Skeletal muscle satellite cell (primary cell): Measurements from ENCODE around the gene NDUFS1. TPM values are rescaled to one million over a fixed set of nuclear protein-coding genes. Genes with fewer than 3 reads are reported as not detected.
A peak's percentile ranks its signal among the peaks of the same experiment; 100 is the strongest.
"Not testable (repeated sequence)": the region's sequence is repeated elsewhere in the genome, so short reads cannot be mapped to it uniquely, and the experiment has no call there.

Source experiments
- H3K27me3 ChIP-seq: 2 replicates; pipeline ENCODE4 v1.7.0; 2013; ENCODE audit warnings: low read length; ENCODE audit not compliant: control insufficient read depth, insufficient read depth
- H3K36me3 ChIP-seq: 2 replicates; pipeline ENCODE4 v1.7.0; 2013; ENCODE audit warnings: mild to moderate bottlenecking, control low read depth, low read length; ENCODE audit not compliant: insufficient read depth
- H3K4me1 ChIP-seq: 2 replicates; pipeline ENCODE4 v1.7.0; 2013; ENCODE audit warnings: low read length; ENCODE audit not compliant: control insufficient read depth, insufficient read depth
- H3K4me2 ChIP-seq: 2 replicates; pipeline ENCODE4 v1.7.0; 2013; ENCODE audit warnings: mild to moderate bottlenecking, low read length
- H3K4me3 ChIP-seq: 2 replicates; pipeline ENCODE4 v1.7.0; 2013; ENCODE audit warnings: low read length
- H3K9ac ChIP-seq: 2 replicates; pipeline ENCODE4 v1.7.0; 2013; ENCODE audit warnings: mild to moderate bottlenecking, low read depth, low read length, moderate library complexity
- H3K9me3 ChIP-seq: replicated peaks from 2 replicates; pipeline ENCODE4 v1.7.0; 2013; ENCODE audit warnings: mild to moderate bottlenecking, control low read depth, low read length
- total RNA-seq: library from RNA; depleted of rRNA; stranded (reverse); fragments of >200 nt; gene quantifications from 2 replicates; pipeline ENCODE4 v1.2.3, GENCODE V29; 2012; rRNA removed

Gene NDUFS1
- 91.3 and 121 TPM in 2 replicates for total RNA-seq

DNA sequence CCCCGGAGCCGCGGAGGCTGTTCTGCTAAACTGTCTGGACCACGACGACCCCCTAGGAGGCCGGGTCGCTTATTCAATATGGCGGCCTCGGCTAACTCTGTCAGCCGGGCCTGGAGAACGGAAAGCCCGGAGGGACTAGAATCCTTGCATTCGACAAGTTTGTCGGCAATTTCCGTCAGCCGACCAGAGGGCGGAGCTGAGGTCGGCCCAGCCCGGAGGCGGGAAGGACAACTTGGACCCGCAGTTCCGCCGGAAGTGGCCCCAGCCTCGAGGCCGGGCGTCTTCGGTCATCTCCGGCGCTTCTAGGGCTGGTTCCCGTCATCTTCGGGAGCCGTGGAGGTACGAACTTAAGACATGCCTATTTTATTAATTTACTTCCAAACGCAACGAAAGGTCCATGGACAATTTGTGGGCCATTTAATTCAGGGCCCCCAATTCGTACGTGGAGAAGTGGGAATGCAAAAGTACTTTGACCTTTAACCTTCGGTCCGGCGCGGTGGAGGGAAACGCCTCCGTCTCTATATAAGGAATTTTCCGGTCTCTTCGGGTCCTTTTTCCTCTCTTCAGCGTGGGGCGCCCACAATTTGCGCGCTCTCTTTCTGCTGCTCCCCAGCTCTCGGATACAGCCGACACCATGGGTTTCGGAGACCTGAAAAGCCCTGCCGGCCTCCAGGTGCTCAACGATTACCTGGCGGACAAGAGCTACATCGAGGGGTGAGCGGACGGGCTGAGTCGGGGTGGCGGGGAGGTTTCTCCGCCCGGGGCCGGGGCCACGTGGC lies at the start of gene NDUFS1, which contains the start of gene EEF1B2:
Gene NDUFS1 (minus strand): TSS at position 99 of the 779 bp plus-strand sequence. CDS start 5,766 bp downstream, outside the sequence.
Gene EEF1B2 (plus strand): TSS at position 550 of the 779 bp plus-strand sequence. CDS start 85 bp downstream, at position 635.
- H3K9ac ChIP-seq = peak within 1 kb of the TSS; percentile 97
- H3K4me1 ChIP-seq = peaks cover 28% of the 10 kb centered on the region
- H3K36me3 ChIP-seq = peaks cover 32% of the 10 kb centered on the region
- H3K9me3 ChIP-seq = no peaks in the 10 kb centered on the region
- no peaks in the 10 kb centered on the region for H3K27me3 ChIP-seq
- peak within 1 kb of the TSS; percentile 89 for H3K4me2 ChIP-seq
- H3K4me3 ChIP-seq = peak within 1 kb of the TSS; percentile 89

- no peaks in the 10 kb centered on the region for H3K27me3 ChIP-seq
- peaks cover 17% of the 10 kb centered on the region for H3K4me1 ChIP-seq
- no peak overlapping the region for H3K9ac ChIP-seq
- no peak overlapping the region for H3K4me2 ChIP-seq
- no peak overlapping the region for H3K4me3 ChIP-seq
- H3K9me3 ChIP-seq = no peaks in the 10 kb centered on the region
- H3K36me3 ChIP-seq = no peaks in the 10 kb centered on the region
Observed at GRCh38 chr2:206208900-206209299, 49.7 kb upstream of the NDUFS1 start.

GRCh38 chr2:206207316-206207715 lies 48.1 kb upstream of the NDUFS1 start:
- not testable (repeated sequence) for H3K9me3 ChIP-seq, H3K4me2 ChIP-seq, H3K4me3 ChIP-seq, H3K36me3 ChIP-seq, H3K9ac ChIP-seq, H3K27me3 ChIP-seq
- H3K4me1 ChIP-seq = peaks cover 13% of the 10 kb centered on the region

DNA sequence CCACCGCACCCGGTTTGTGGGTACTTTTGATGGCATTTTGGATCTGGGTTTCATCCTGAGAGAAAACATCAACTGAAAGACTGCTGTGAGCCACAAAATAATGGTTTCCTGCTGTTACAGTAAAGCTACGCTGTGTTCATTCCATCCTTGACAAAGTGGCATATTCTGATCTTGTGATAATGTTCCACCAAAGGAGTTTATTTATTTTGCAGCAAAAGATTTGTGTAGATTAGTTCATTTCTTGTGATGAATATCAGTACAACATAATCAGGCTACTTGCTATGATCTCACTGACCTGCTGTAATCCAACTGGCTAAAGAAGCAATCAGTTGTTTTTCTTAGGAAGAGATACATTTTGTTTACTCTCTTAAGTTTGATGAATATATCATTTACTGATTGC lies 45.5 kb upstream of the NDUFS1 start:
- H3K36me3 ChIP-seq = no peaks in the 10 kb centered on the region
- H3K27me3 ChIP-seq = no peaks in the 10 kb centered on the region
- H3K9ac ChIP-seq = no peak overlapping the region
- no peak overlapping the region for H3K4me3 ChIP-seq
- H3K4me2 ChIP-seq = no peak overlapping the region
- H3K4me1 ChIP-seq = peaks cover 5% of the 10 kb centered on the region
- no peaks in the 10 kb centered on the region for H3K9me3 ChIP-seq

- no peak overlapping the region for H3K4me2 ChIP-seq
- peaks cover 9% of the 10 kb centered on the region for H3K4me1 ChIP-seq
- no peak overlapping the region for H3K9ac ChIP-seq
- no peaks in the 10 kb centered on the region for H3K9me3 ChIP-seq
- H3K36me3 ChIP-seq = no peaks in the 10 kb centered on the region
- H3K27me3 ChIP-seq = no peaks in the 10 kb centered on the region
- no peak overlapping the region for H3K4me3 ChIP-seq
Observed at GRCh38 chr2:206203331-206203730, 44.1 kb upstream of the NDUFS1 start.

DNA sequence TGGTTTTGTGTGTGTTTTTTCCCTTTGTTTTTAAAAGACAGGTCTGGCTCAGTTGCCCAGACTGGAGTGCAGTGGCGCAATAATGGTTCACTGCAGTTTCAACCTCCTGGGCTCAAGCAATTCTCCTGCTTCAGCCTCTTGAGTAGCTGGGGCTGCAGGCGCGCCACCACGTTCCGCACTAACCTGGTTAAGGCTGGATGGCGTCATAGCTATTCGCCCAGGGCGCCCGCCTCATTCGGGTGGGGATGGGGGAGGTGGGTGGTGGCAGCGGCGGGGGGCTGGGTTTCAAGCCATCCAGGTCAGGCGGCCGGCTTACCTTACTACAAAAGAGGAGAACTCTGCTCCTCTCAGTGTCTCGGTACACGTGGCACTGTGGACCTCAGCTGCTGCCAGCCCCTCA lies 43.2 kb upstream of the NDUFS1 start:
- H3K4me1 ChIP-seq = peaks cover 12% of the 10 kb centered on the region
- H3K9ac ChIP-seq = no peak overlapping the region
- H3K9me3 ChIP-seq = no peaks in the 10 kb centered on the region
- H3K4me3 ChIP-seq = no peak overlapping the region
- no peaks in the 10 kb centered on the region for H3K27me3 ChIP-seq
- H3K4me2 ChIP-seq = no peak overlapping the region
- no peaks in the 10 kb centered on the region for H3K36me3 ChIP-seq

GRCh38 chr2:206201075-206201848 lies 42.0 kb upstream of the NDUFS1 start:
- Histone ChIP-seq H3K4me1 (peaks cover 12% of the 10 kb centered on the region), H3K9me3 (no peaks in the 10 kb centered on the region), H3K36me3 (no peaks in the 10 kb centered on the region), H3K4me3 (no peak overlapping the region), H3K27me3 (no peaks in the 10 kb centered on the region), H3K4me2 (no peak overlapping the region), H3K9ac (no peak overlapping the region)

DNA sequence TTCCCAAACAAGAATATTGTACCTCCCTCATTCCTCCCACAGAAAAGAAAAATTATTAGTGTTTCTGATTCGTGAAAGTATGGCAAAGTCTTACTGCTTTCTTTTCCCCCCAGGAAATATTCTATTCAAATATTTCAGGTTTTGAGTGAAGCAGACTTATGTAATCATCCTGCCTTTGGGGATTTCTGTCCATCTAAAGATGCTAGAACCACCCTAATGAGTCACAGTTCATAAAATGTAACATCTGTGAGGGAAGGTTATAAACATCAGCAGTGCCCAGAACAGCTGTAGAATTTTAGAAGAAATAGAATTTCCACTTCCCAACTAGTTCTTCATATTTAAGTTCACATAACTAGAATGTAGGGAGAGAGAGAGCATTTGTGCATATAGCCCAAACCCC lies 39.4 kb upstream of the NDUFS1 start:
- no peaks in the 10 kb centered on the region for H3K27me3 ChIP-seq
- H3K9me3 ChIP-seq = no peaks in the 10 kb centered on the region
- peaks cover 12% of the 10 kb centered on the region for H3K4me1 ChIP-seq
- H3K4me2 ChIP-seq = no peak overlapping the region
- H3K36me3 ChIP-seq = no peaks in the 10 kb centered on the region
- H3K9ac ChIP-seq = no peak overlapping the region
- no peak overlapping the region for H3K4me3 ChIP-seq

DNA sequence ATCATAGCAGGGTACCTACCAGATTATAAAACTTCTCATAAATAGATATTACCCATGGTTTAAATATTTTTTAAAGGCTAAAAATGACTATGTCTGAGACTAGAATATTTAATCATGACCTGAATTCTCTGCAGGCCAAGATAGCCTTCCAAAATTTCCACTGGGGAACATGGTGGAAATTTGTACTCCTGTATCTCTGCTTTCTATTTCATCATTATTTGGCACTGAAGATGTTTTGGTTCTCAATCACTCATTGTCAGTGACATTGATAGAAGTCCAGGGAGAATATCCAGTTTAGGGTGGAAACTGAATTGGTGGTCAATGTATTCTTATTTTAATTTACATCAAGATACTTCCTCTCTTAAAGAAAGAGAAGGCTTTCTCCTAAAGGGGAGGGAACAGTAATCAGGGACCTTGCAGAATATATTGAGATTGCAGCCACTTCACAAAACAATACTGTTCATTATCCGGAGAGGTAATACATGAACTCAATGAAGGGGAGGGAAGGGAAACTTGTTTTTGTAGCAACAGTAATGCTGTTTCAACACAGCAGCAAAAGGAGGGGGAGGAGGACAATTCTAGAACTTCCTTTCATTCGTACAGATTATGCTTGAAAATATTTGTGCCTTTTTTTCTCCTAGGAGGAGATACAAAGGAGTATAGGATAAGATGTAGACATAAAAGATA lies 34.6 kb upstream of the NDUFS1 start:
- H3K4me1 ChIP-seq = peaks cover 8% of the 10 kb centered on the region
- no peak overlapping the region for H3K4me2 ChIP-seq

DNA sequence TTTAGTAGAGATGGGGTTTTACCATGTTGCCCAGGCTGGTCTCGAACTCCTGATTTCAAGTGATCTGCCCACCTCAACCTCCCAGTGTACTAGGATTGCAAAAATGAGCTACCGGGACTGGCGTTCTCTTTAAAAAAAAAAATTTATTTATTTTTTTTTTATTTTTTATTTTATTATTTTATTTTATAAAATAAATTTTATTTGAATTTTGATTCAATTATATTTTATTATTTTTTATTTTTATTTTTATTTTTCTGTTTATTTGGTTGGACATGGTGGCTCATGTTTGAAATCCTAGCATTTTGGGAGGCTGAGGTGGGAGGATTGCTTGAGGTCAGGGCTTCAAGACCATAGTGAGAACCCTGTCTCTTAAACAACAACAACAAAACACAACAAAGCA lies 32.9 kb upstream of the NDUFS1 start:
- no peaks in the 10 kb centered on the region for H3K27me3 ChIP-seq
- no peaks in the 10 kb centered on the region for H3K9me3 ChIP-seq
- no peak overlapping the region for H3K4me2 ChIP-seq
- peaks cover 6% of the 10 kb centered on the region for H3K36me3 ChIP-seq
- no peaks in the 10 kb centered on the region for H3K4me1 ChIP-seq
- no peak overlapping the region for H3K4me3 ChIP-seq
- no peak overlapping the region for H3K9ac ChIP-seq

More for the DNA sequence above, 34.6 kb upstream of the NDUFS1 start:
- Histone ChIP-seq H3K4me3 (no peak overlapping the region), H3K9me3 (no peaks in the 10 kb centered on the region), H3K36me3 (peaks cover 6% of the 10 kb centered on the region), H3K9ac (no peak overlapping the region), H3K27me3 (no peaks in the 10 kb centered on the region)

GRCh38 chr2:206190689-206191088 lies 31.4 kb upstream of the NDUFS1 start:
- H3K9me3 ChIP-seq = no peaks in the 10 kb centered on the region
- no peak overlapping the region for H3K9ac ChIP-seq
- H3K27me3 ChIP-seq = no peaks in the 10 kb centered on the region
- no peak overlapping the region for H3K4me3 ChIP-seq
- H3K4me1 ChIP-seq = no peaks in the 10 kb centered on the region
- H3K36me3 ChIP-seq = peaks cover 6% of the 10 kb centered on the region
- H3K4me2 ChIP-seq = no peak overlapping the region
